HCT116 (cell line): ENCODE results near the gene NCOR1. TPM values are rescaled to one million over a fixed set of nuclear protein-coding genes. Genes with fewer than 3 reads are reported as not detected.

Experiments
- ATAC-seq: fragments of 200-7000 bp; cut with Tn5 transposase; 2 replicates; pipeline ENCODE4 v1.9.1; 2020; ENCODE audit warnings: mild to moderate bottlenecking, moderate library complexity
- BruUV-seq: library from RNA; stranded (reverse); fragments of 400-500 nt; replicated peaks from 2 replicates; lab custom pipeline; 2021; lab: Mats Ljungman, UMichigan
- CTCF ChIA-PET: fragments of 300-600 bp; sonication (Branson Sonifier 250); formaldehyde crosslinking; loops from one replicate; lab custom pipeline; 2021; ENCODE audit warnings: antibody characterized with exemption; lab: Charles Lee
- POLR2A ChIA-PET: fragments of 300-600, 350-600 bp; sonication (Branson Sonifier 250); formaldehyde crosslinking; loops from one replicate; lab custom pipeline; 2021; ENCODE audit warnings: antibody characterized with exemption; lab: Charles Lee
- RAD21 ChIA-PET, 2 experiments: fragments of 300-600 bp; sonication (Branson Sonifier 250); formaldehyde crosslinking; loops; one replicate each; lab custom pipeline; 2023; ENCODE audit warnings: low total read pairs in 2 of 2; ENCODE audit not compliant: uncharacterized antibody in 2 of 2, unreplicated experiment in 2 of 2, low non-redundant PET in 1 of 2; lab: Charles Lee
- DNase-seq: peaks from one replicate; pipeline ENCODE4 v3.0.0-alpha.2; 2010; ENCODE audit warnings: low read depth, low spot score
- H2AFZ ChIP-seq: fragments of 200-600 bp; shearing (Covaris generic), sonication (generic); 2 replicates; pipeline ENCODE4 v1.6.1; 2017; ENCODE audit warnings: low read depth, mixed run types, mixed read lengths, antibody characterized with exemption, low read length; ENCODE audit not compliant: poor library complexity, severe bottlenecking
- H3K27ac ChIP-seq: 2 replicates; pipeline ENCODE4 v1.5.1; 2012; ENCODE audit warnings: low read depth, low read length
- H3K27me3 ChIP-seq: fragments of 200-600 bp; sonication (generic); 2 replicates; pipeline ENCODE4 v1.6.1; 2016; ENCODE audit warnings: mixed run types, low read length, mixed read lengths; ENCODE audit not compliant: insufficient read depth
- H3K36me3 ChIP-seq, 2 experiments: fragments of 200-500 bp in 1 of 2; fragments of 200-600 bp in 1 of 2; sonication (Bioruptor generic) in 1 of 2; sonication (generic) in 1 of 2; 2 replicates each; pipeline versions ENCODE4 v1.5.1 to v1.6.1; 2014 to 2016; ENCODE audit warnings: low read length in 2 of 2, inconsistent platforms in 1 of 2, mixed read lengths in 1 of 2, mixed run types in 1 of 2; ENCODE audit not compliant: insufficient read depth in 2 of 2, control insufficient read depth in 1 of 2
- H3K4me1 ChIP-seq, 2 experiments: fragments of 200-600 bp in 1 of 2; sonication (generic) in 1 of 2; 2 replicates each; pipeline versions ENCODE4 v1.5.1 to v1.6.1; 2012 to 2017; ENCODE audit warnings: low read length in 2 of 2, inconsistent platforms in 1 of 2, mild to moderate bottlenecking in 1 of 2, mixed read lengths in 1 of 2, mixed run types in 1 of 2, moderate library complexity in 1 of 2; ENCODE audit not compliant: insufficient read depth in 2 of 2, control insufficient read depth in 1 of 2
- H3K4me2 ChIP-seq: fragments of 200-600 bp; sonication (generic); 2 replicates; pipeline ENCODE4 v1.6.1; 2017; ENCODE audit warnings: mixed run types, low read length, mixed read lengths
- H3K4me3 ChIP-seq, 2 experiments: fragments of 200-600 bp in 1 of 2; sonication (generic) in 1 of 2; replicated peaks in 1 of 2; 2 replicates each; pipeline ENCODE4 v1.5.1; 2011 to 2016; ENCODE audit warnings: low read length in 2 of 2, control low read depth in 1 of 2, low read depth in 1 of 2, mild to moderate bottlenecking in 1 of 2, mixed read lengths in 1 of 2, mixed run types in 1 of 2
- H3K79me2 ChIP-seq: fragments of 200-600 bp; sonication (generic); 2 replicates; pipeline ENCODE4 v1.6.1; 2017; ENCODE audit warnings: mild to moderate bottlenecking, mixed run types, low read length, moderate library complexity, mixed read lengths; ENCODE audit not compliant: insufficient read depth
- H3K9ac ChIP-seq: fragments of 200-600 bp; sonication (generic); 2 replicates; pipeline ENCODE4 v1.6.1; 2016; ENCODE audit warnings: low read length, mixed read lengths
- H3K9me2 ChIP-seq: fragments of 200-600 bp; sonication (generic), shearing (Covaris generic); 2 replicates; pipeline ENCODE4 v1.6.1; 2017; ENCODE audit warnings: mixed run types, mild to moderate bottlenecking, moderate library complexity; ENCODE audit not compliant: insufficient read depth
- H3K9me3 ChIP-seq, 2 experiments: fragments of 200-500 bp in 1 of 2; fragments of 200-600 bp in 1 of 2; sonication (Bioruptor generic) in 1 of 2; sonication (generic) in 1 of 2; 2 replicates each; pipeline ENCODE4 v1.6.1; 2014 to 2017; ENCODE audit warnings: low read length in 2 of 2, mixed read lengths in 2 of 2, inconsistent platforms in 1 of 2, low read depth in 1 of 2, mild to moderate bottlenecking in 1 of 2, mixed run types in 1 of 2, moderate library complexity in 1 of 2; ENCODE audit not compliant: control insufficient read depth in 1 of 2, insufficient read depth in 1 of 2
- H4K20me1 ChIP-seq: fragments of 200-600 bp; sonication (generic), shearing (Covaris generic); 2 replicates; pipeline ENCODE4 v1.6.1; 2017; ENCODE audit warnings: mixed run types, mild to moderate bottlenecking, moderate library complexity; ENCODE audit not compliant: insufficient read depth
- ATF3 ChIP-seq: IDR thresholded peaks from 2 replicates; pipeline ENCODE4 v1.6.1; 2012
- CTCF ChIP-seq, 3 experiments: fragments of 200-600 bp in 1 of 3; sonication (generic) in 1 of 3; IDR thresholded peaks in 2 of 3; conservative IDR thresholded peaks in 1 of 3; 2 replicates each; pipeline ENCODE4 v1.5.1; 2012 to 2017; ENCODE audit warnings: low read depth in 2 of 3, low read length in 2 of 3, antibody characterized with exemption in 1 of 3, borderline replicate concordance in 1 of 3, control low read depth in 1 of 3, mild to moderate bottlenecking in 1 of 3, mixed read lengths in 1 of 3, mixed run types in 1 of 3, moderate library complexity in 1 of 3; ENCODE audit not compliant: insufficient read depth in 1 of 3
- EZH2 ChIP-seq: fragments of 200-600 bp; sonication (generic); IDR thresholded peaks from 2 replicates; pipeline ENCODE4 v1.6.1; 2017; ENCODE audit warnings: antibody characterized with exemption, mixed run types
- EZH2phosphoT487 ChIP-seq: fragments of 200-600 bp; IDR thresholded peaks from 2 replicates; pipeline ENCODE4 v1.6.1; 2018; ENCODE audit warnings: antibody characterized with exemption, borderline replicate concordance
- JUND ChIP-seq: IDR thresholded peaks from 2 replicates; pipeline ENCODE4 v1.6.1; 2012
- POLR2AphosphoS5 ChIP-seq: IDR thresholded peaks from 2 replicates; pipeline ENCODE4 v1.6.1; 2011; ENCODE audit warnings: mild to moderate bottlenecking, low read depth, low read length, moderate library complexity
- REST ChIP-seq: IDR thresholded peaks from 2 replicates; pipeline ENCODE4 v1.6.1; 2012; ENCODE audit warnings: low read depth
- SIN3A ChIP-seq: IDR thresholded peaks from 2 replicates; pipeline ENCODE4 v1.6.1; 2012; ENCODE audit warnings: low read depth
- SP1 ChIP-seq: IDR thresholded peaks from 2 replicates; pipeline ENCODE4 v1.6.1; 2012; ENCODE audit warnings: low read depth
- SRF ChIP-seq: IDR thresholded peaks from 2 replicates; pipeline ENCODE4 v1.6.1; 2012; ENCODE audit warnings: low read depth
- TCF7L2 ChIP-seq: IDR thresholded peaks from 2 replicates; pipeline ENCODE4 v1.7.0; 2011; ENCODE audit warnings: borderline replicate concordance, inconsistent platforms; ENCODE audit not compliant: insufficient read depth, insufficient read length; ENCODE audit errors: extremely low read depth
- intact Hi-C: fragments of 100-400 bp; cut with micrococcal nuclease; formaldehyde crosslinking; loops from 2 replicates; pipeline ENCODE4 v1.10.0; 2022
- total RNA-seq: library from RNA; stranded (reverse); gene quantifications from one replicate; pipeline ENCODE4 v1.2.1, GENCODE V29; 2021; ENCODE audit not compliant: unreplicated experiment

The NCOR1 gene
- total RNA-seq, 1 experiment from 2014 or later: 43.7 TPM

- H3K79me2 ChIP-seq: peaks cover 6% of the 10 kb centered on the region
- ATAC-seq (no peak), DNase-seq (no peak)
- no peak overlapping the region for H3K27ac ChIP-seq
- no peak overlapping the region for H3K9ac ChIP-seq
- H2AFZ ChIP-seq: no peak overlapping the region
- no peaks in the 10 kb centered on the region for H3K9me2 ChIP-seq
- TF ChIP-seq SP1 (no peak), TCF7L2 (no peak), CTCF (IDR thresholded peaks at IDR 0.05 in 2 of 3, conservative IDR thresholded peaks at IDR 0.05 in 1 of 3; ENCODE audit: borderline replicate concordance in 1 of 3, insufficient read depth in 1 of 3, low read depth in 2 of 3, low read length in 2 of 3) (no peak), SRF (no peak), EZH2phosphoT487 (no peak)
- ChIA-PET RAD21 (no interaction called here), POLR2A (no interaction called here), CTCF (no interaction called here)
- H3K36me3 ChIP-seq: peaks cover 34 to 42% of the 10 kb centered on the region in 2 experiments; a peak in 3 of 4 replicates
- H3K27me3 ChIP-seq: no peaks in the 10 kb centered on the region
- no peak overlapping the region for H3K4me3 ChIP-seq
- H3K9me3 ChIP-seq: no peaks in the 10 kb centered on the region
- intact Hi-C loops: no loop called here
- no peaks in the 10 kb centered on the region for H3K4me1 ChIP-seq
- no TSS peak for BruUV-seq
- H3K4me2 ChIP-seq: no peak overlapping the region
- no peaks in the 10 kb centered on the region for H4K20me1 ChIP-seq
Measured at GRCh38 chr17:16046966-16047365, 168.4 kb downstream of the NCOR1 start.

GRCh38 chr17:16044487-16044886, 170.8 kb downstream of the NCOR1 start:
- Histone ChIP-seq H3K36me3 (peaks cover 39 to 50% of the 10 kb centered on the region in 2 experiments; a peak in 3 of 4 replicates), H3K9ac (no peak overlapping the region), H2AFZ (no peak overlapping the region), H3K4me3 (no peak overlapping the region), H3K79me2 (no peaks in the 10 kb centered on the region; the same call in 1 of the 2 replicates), H4K20me1 (no peaks in the 10 kb centered on the region), H3K9me2 (no peaks in the 10 kb centered on the region), H3K9me3 (no peaks in the 10 kb centered on the region), H3K4me2 (no peak overlapping the region), H3K27ac (no peak overlapping the region), H3K27me3 (no peaks in the 10 kb centered on the region), H3K4me1 (no peaks in the 10 kb centered on the region)
- ATAC-seq: no peak
- POLR2A ChIA-PET: no interaction called here
- RAD21 ChIA-PET: no interaction called here
- BruUV-seq: no TSS peak
- intact Hi-C loops: no loop called here
- CTCF ChIA-PET: no interaction called here
- no peak for DNase-seq
- TF ChIP-seq TCF7L2 (no peak), JUND (no peak), SIN3A (no peak), REST (no peak), EZH2 (no peak), ATF3 (no peak), SRF (no peak), POLR2AphosphoS5 (no peak), EZH2phosphoT487 (no peak)
